ENCODE data around the gene EPB41L1.

DNA sequence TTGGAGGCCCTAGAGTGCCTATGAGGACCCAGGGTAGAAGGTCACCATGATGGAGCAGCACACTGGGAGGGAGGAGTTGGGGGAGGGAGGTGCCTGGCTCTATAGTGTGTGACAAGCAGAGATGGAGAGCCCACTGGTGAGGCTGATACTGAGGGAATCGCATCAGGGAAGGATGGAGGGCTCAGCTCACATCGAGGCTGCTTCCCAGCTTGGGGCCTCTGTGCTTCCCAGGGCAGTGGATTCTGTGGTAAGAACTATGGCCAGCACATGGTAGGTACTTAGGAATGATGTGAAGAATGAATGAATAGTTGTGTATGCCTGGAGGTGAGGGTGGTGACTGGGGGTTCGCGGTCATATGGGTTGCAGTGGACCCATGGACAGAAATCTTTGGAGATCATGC lies 1.3 kb upstream of the EPB41L1 start:
- TF ChIP-seq, protein P1, sequence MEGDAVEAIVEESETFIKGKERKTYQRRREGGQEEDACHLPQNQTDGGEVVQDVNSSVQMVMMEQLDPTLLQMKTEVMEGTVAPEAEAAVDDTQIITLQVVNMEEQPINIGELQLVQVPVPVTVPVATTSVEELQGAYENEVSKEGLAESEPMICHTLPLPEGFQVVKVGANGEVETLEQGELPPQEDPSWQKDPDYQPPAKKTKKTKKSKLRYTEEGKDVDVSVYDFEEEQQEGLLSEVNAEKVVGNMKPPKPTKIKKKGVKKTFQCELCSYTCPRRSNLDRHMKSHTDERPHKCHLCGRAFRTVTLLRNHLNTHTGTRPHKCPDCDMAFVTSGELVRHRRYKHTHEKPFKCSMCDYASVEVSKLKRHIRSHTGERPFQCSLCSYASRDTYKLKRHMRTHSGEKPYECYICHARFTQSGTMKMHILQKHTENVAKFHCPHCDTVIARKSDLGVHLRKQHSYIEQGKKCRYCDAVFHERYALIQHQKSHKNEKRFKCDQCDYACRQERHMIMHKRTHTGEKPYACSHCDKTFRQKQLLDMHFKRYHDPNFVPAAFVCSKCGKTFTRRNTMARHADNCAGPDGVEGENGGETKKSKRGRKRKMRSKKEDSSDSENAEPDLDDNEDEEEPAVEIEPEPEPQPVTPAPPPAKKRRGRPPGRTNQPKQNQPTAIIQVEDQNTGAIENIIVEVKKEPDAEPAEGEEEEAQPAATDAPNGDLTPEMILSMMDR (IDR thresholded peaks at IDR 0.05; ENCODE audit: low read depth, low read length): no peak
- TF ChIP-seq EZH2phosphoT487 (IDR thresholded peaks at IDR 0.05; ENCODE audit: low read depth): no peak

Data from OCI-LY3 (cell line).